Smooth muscle cell of bladder (primary cell): ENCODE results near the gene SLFN5. TPM values are rescaled to one million over a fixed set of nuclear protein-coding genes. Genes with fewer than 3 reads are reported as not detected.

ENCODE experiments used
- total RNA-seq: library from RNA; depleted of rRNA; stranded (reverse); fragments of >200 nt; gene quantifications from 2 replicates; pipeline ENCODE4 v1.2.3, GENCODE V29; 2014

SLFN5 gene
- total RNA-seq = 61.7 and 67.7 TPM in 2 replicates

DNA sequence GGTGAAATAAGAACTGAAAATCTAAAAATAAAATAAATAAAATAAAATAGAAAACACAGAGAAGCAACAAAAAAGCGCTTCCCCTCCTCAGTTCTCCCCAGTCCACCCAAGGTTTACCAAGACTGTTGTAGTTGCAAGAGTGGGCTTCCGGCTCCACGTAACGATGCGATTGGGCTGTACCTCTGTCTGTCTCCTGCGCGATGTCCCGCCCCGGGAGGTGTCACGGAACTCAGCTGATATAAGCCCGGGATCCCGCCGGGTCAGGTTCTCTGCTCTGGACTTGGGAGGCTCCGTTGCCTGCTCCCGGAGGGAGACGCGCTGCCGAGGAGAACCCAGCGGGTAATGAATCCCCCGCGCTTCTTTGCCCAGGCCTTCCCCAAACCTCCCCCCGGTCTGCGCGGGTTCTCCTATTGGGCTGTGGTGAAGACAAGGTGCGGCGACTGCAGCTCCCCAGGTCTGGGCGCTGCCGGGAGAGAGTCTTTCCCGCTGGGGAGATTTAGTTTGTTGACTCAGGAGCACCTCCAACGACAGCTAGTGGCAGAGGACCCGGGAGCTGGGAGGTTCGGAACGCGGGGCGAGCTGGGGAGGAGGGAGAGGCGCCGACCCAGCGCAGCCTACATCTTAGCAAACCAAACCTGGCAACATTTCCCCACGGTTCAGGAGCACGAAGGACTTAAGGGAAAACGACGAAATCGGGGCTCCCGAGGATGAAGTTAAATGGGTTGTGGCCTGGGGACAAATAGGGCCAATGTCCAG is at the start of gene SLFN5:
Gene SLFN5, plus strand, starts transcription at position 268 of the 756 bp plus-strand sequence. CDS start 15,619 bp downstream, outside the sequence.

DNA sequence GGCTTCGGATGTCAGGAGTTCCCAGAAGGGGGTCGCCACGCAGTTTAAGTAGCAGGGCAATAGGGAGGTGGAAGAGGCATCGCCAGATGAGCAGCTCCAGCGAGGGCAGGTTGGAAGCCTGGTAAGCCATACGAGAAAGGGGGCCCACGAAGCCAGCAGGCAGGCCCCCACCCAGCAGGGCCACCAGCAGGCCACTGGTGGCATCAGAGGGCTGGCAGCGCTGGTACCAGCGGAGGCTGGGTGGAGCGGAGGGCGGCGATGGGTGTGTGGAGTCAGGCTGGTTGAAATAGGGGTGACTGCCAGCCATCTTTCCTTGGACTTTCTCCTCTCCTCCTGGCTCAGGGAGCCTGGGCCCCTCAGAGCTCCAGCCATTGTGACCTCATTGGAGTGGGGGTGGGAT is 48.9 kb upstream of the SLFN5 start, which contains the start of gene SLC35G3:
Gene SLC35G3, minus strand, starts transcription at position 393 of the 400 bp plus-strand sequence. Its CDS starts 86 bp downstream, at position 307.

Other genes starting within 250 kb of the SLFN5 start
- 5.9 and 6.1 TPM in 2 replicates for gene RFFL, start 179.4 kb upstream of the SLFN5 start, total RNA-seq
- gene RAD51D, start 123.2 kb upstream of the SLFN5 start, total RNA-seq = 6.4 and 8.2 TPM in 2 replicates
- gene FNDC8, start 121.5 kb upstream of the SLFN5 start, total RNA-seq = not detected in 2 replicates
- gene NLE1, start 100.8 kb upstream of the SLFN5 start, total RNA-seq = 14.6 and 15.9 TPM in 2 replicates
- not detected in 2 replicates for gene UNC45B, start 95.3 kb upstream of the SLFN5 start, total RNA-seq
- gene SLC35G3, start 48.7 kb upstream of the SLFN5 start, total RNA-seq = not detected in 2 replicates
- gene SLFN11, start 130.5 kb downstream of the SLFN5 start, total RNA-seq = 36.7 and 54.3 TPM in 2 replicates
- gene SLFN12, start 189.4 kb downstream of the SLFN5 start, total RNA-seq = 15.9 and 19.6 TPM in 2 replicates
- gene SLFN13, start 205.7 kb downstream of the SLFN5 start, total RNA-seq = 1.1 and 1.7 TPM in 2 replicates